Measurements from ENCODE around the gene CCR7.
A peak's percentile ranks its signal among the peaks of the same experiment; 100 is the strongest.

The CCR7 gene

GRCh38 chr17:40551879-40552768 is 13.1 kb downstream of the CCR7 start:
- TF ChIP-seq, protein P1, sequence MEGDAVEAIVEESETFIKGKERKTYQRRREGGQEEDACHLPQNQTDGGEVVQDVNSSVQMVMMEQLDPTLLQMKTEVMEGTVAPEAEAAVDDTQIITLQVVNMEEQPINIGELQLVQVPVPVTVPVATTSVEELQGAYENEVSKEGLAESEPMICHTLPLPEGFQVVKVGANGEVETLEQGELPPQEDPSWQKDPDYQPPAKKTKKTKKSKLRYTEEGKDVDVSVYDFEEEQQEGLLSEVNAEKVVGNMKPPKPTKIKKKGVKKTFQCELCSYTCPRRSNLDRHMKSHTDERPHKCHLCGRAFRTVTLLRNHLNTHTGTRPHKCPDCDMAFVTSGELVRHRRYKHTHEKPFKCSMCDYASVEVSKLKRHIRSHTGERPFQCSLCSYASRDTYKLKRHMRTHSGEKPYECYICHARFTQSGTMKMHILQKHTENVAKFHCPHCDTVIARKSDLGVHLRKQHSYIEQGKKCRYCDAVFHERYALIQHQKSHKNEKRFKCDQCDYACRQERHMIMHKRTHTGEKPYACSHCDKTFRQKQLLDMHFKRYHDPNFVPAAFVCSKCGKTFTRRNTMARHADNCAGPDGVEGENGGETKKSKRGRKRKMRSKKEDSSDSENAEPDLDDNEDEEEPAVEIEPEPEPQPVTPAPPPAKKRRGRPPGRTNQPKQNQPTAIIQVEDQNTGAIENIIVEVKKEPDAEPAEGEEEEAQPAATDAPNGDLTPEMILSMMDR (IDR thresholded peaks at IDR 0.05; ENCODE audit: unreplicated experiment in 3 of 3) = no peak
- Mint-ChIP-seq H3K9me3 (no peaks in the 10 kb centered on the region), H3K4me3 (peak overlapping the region in 2 of 3 experiments; percentile 22 to 80), H3K27ac (peak overlapping the region; percentile 81 to 98 (median 96)), H3K4me1 (peaks cover 97% of the 10 kb centered on the region), H3K36me3 (ENCODE audit: low read depth) (no peaks in the 10 kb centered on the region), H3K27me3 (ENCODE audit: low read depth) (peaks cover 5% of the 10 kb centered on the region)

GRCh38 chr17:40551091-40551878 is 14.0 kb downstream of the CCR7 start:
- TF ChIP-seq, protein P1 (IDR thresholded peaks at IDR 0.05; ENCODE audit: unreplicated experiment in 3 of 3) = no peak
- Mint-ChIP-seq H3K4me1 (peaks cover 95% of the 10 kb centered on the region), H3K4me3 (peak overlapping the region in 2 of 3 experiments; percentile 54 to 80), H3K36me3 (ENCODE audit: low read depth) (no peaks in the 10 kb centered on the region), H3K27me3 (ENCODE audit: low read depth) (no peaks in the 10 kb centered on the region), H3K27ac (peak overlapping the region; percentile 81 to 98 (median 96)), H3K9me3 (no peaks in the 10 kb centered on the region)

DNA sequence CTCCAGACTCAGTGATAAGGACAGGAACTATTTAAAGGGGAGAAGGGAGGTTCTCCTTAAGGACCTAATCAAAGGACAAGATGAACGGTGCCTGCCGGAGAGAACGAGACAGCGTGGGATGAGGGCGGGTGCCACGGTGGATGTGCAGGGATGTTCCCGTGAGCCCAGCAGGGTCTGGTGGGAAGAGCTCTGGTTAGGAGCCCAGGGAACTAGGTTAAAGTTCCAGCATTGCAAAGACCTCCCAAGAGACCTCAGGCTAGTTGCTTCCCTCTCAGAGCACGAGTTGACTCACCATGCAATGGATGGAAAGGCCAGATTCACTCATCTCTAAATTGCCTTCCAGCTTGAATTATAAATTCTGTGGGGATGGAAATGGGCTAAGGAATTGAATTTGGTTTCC is 14.7 kb downstream of the CCR7 start:
- Mint-ChIP-seq H3K4me3 (peak overlapping the region in 1 of 3 experiments; percentile 43), H3K36me3 (ENCODE audit: low read depth) (no peaks in the 10 kb centered on the region), H3K4me1 (peaks cover 93% of the 10 kb centered on the region), H3K27ac (peak overlapping the region; percentile 67 to 98 (median 96)), H3K27me3 (ENCODE audit: low read depth) (no peaks in the 10 kb centered on the region), H3K9me3 (no peaks in the 10 kb centered on the region)
- TF ChIP-seq, protein P1 (IDR thresholded peaks at IDR 0.05; ENCODE audit: unreplicated experiment in 3 of 3) = no peak

DNA sequence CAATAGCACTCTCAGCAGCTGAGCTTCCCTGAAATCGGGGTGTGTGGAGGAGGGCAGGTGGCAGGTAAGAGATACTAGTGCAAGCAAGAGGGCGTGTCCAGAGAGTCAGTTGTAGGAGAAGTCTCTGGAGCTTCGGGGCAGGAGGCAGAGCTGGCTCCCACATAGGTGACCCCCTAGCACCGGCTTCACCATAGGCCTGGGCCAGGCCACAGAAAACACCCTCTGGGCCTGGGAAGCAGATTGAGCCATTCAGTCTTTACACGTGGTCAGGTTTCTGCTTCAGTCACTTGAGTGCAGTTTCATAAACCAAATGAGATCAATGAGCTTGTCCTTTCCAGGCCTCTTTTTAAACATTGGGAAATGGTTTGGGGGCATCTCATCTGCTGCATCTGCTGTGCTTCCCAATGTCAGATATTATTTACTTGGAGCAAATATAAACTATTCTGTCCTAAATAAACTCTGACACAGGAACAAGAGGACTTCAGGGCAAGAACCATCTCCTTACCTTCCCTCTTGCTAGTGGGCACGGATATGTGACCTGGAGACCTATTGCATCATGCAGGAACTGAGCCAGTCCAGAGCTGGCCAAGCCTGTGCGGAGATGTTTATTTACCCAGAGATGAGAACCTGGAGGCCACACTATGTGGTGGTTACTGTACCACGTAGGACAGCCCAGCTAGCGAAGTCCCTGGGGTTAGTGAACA is 16.1 kb downstream of the CCR7 start:
- H3K9me3 Mint-ChIP-seq = no peaks in the 10 kb centered on the region
- TF ChIP-seq, protein P1 (IDR thresholded peaks at IDR 0.05; ENCODE audit: unreplicated experiment in 3 of 3) = no peak
- no peaks in the 10 kb centered on the region for H3K36me3 Mint-ChIP-seq (ENCODE audit: low read depth)
- H3K4me1 Mint-ChIP-seq = peaks cover 88% of the 10 kb centered on the region
- peaks cover 3% of the 10 kb centered on the region for H3K27me3 Mint-ChIP-seq (ENCODE audit: low read depth)
- H3K27ac Mint-ChIP-seq = peak overlapping the region; percentile 74 to 98 (median 96)
- H3K4me3 Mint-ChIP-seq = peak overlapping the region in 2 of 3 experiments; percentile 35 to 67

GRCh38 chr17:40548491-40548981 is 16.7 kb downstream of the CCR7 start:
- peaks cover 88% of the 10 kb centered on the region for H3K4me1 Mint-ChIP-seq
- TF ChIP-seq, protein P1 (IDR thresholded peaks at IDR 0.05; ENCODE audit: unreplicated experiment in 3 of 3) = no peak
- H3K9me3 Mint-ChIP-seq = no peaks in the 10 kb centered on the region
- no peaks in the 10 kb centered on the region for H3K36me3 Mint-ChIP-seq (ENCODE audit: low read depth)
- H3K27me3 Mint-ChIP-seq (ENCODE audit: low read depth) = peaks cover 3% of the 10 kb centered on the region
- peak overlapping the region in 1 of 3 experiments; percentile 67 for H3K4me3 Mint-ChIP-seq
- peak overlapping the region; percentile 74 to 98 (median 96) for H3K27ac Mint-ChIP-seq

All from nephron (organoid).